Inflammatory macrophage (primary cell): Measurements from ENCODE around the gene TBC1D14.

Source experiments
- DNase-seq, 2 donors: peaks; one replicate each; pipeline ENCODE4 v3.0.0-alpha.2; 2020 to 2022

The TBC1D14 gene

DNA sequence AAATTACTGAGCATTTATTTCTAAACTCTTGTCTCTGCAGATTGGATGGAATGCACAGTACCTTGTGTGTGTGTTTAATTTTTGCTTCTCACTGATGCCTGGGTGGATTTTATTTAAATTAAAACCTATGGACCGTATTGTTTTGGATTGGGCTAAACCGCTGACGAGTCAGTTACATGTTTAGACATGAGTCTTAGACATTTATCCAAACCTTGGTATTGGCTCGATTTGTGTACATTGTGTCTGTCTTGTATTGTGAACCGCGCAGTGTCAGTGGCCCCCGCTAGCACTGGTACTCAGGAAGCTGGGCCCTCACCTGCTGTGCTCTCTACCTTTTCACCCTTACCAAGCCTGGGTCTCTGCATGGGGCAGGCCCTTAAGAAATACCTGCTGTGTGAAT, 92.7 kb downstream of the TBC1D14 start:
- no peak for DNase-seq

DNA sequence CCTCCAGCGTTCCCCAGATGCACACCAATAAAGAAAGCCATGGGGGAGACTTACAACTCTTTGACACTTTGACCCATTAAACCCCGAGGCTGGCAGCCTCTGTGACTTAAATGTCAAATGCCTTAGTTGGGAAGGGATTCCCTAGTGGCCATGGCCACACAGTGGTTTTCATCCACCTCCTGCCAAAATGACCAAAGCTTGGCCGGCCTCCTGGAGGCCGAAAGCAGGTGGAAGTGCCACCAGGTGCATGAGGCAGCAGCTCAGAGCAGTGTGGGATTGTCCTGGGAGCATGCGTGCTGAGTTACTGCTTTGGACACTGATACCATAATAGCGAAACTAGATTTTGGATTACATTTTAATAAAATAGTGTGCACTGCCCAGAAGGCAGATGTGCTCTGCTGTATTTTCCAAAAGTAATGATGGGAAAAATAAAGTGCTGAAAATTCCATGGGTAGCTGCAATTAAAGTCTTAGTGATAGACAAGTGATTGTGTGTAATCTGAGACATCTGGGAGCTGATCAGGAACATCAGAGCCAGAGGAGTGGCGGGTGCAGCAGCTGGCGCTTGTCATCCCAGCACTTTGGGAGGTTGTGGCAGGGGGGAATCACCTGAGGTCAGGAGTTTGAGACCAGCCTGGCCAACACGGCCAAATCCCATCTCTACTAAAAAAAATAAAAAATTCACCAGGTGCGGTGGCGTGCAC, 93.7 kb downstream of the TBC1D14 start:
- no peak for DNase-seq

DNA sequence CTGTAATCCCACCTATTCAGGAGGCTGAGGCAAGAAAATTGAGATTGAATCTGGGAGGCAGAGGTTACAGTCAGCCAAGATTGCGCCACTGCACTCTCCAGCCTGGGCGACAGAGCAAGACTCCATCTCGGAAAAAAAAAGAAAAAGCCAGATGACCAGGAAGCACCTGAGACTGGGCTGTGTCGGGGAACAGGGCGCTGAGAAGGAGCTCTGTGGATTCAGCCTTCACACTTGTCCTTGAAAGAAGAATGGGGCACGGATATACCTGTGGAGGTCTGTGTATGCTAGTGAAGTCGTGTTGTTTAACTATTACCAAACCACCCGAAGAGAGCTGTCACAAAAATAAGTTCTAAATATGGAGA, 94.2 kb downstream of the TBC1D14 start:
- no peak for DNase-seq

DNA sequence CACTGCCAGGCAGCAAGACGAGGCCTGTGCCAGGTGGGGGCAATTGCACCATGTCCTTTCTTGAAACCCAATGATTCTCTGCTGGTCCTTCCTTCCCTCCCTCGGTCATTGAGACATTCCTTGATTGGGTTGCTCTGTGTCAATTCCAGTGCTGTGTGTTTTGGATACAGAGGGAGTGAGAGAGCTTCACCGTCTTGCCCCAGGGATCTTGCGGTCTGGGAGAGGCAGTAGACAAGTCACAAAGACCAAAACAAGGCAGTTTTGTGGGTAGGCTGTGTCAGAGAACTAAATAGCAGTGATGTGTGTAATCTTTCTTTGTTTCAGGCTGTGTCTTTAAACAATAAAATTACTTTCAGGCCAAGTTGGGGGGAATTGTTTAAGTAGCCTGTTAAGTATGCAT, 94.7 kb downstream of the TBC1D14 start:
- DNase-seq: no peak

DNA sequence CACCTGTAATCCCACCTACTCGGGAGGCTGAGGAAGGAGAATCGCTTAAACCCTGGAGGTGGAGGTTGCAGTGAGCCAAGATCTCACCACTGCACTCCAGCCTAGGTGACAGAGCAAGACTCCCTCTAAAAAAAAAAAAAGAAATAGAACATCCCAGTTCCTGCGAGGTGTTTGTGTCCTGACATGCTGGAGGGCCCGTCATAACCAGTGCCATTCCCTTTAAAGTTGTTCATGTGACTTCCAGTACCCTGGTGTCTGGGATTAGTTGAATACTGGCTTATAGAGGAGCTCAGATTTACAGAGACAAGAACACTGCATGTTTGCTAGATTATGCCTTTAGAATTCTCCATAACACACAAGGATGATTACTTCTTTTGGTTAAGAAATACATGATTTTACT, 95.9 kb downstream of the TBC1D14 start:
- DNase-seq: no peak

DNA sequence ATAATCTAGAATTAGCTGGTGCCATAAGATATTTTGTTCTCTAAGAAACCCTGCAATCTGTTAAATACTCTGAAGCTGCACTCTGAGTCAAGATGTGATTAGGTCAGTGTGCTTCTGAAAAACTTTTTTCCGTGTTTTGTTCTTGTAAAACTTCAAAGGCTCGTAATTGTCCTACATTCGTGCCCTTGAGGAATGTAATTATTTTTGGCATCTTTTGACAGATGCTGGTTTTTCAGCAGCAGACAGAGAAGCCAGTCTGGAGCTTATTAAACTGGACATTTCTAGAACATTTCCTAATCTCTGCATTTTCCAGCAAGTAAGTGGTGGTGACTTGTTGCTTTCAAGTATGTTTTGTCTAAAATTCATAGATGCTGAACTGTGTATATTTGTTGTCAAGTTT, 96.8 kb downstream of the TBC1D14 start:
- no peak for DNase-seq

DNA sequence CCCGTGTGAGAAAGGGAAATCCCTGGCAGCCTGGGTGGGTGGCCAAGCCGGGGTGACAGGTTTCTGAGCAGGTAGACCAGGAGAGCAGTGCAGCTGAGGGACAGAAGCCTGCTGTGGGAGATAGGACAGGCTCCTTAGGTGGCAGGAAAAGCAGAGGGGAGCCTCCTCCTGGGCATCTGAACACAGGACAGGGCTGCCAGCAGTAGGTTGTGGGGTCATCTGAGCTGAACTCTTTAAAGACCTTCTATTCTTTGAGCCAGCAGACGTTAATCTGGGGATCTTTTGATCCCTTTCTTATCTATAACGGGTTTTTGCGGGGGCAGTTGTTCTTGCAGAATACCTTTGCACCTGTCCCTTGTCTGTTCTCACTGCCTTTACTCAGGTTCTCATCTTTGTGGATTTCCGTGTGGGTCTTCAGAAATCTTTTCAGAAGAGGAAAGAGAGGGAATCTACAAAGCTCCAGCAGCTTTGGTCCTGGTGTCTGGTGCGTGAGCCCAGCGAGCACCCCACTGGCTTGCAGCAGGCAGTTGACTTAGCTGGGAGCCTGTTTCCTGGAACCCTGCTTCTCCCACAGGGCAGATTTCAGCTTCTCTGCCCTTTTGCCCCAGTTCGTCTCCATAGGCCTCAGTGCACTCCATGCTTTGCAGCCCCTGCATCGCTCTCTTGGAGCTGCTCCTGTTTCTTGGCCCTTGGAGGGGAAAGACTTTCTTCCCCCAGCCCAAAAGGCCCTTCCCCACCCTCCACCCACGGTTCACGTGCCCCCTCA, 97.7 kb downstream of the TBC1D14 start:
- DNase-seq: no peak

DNA sequence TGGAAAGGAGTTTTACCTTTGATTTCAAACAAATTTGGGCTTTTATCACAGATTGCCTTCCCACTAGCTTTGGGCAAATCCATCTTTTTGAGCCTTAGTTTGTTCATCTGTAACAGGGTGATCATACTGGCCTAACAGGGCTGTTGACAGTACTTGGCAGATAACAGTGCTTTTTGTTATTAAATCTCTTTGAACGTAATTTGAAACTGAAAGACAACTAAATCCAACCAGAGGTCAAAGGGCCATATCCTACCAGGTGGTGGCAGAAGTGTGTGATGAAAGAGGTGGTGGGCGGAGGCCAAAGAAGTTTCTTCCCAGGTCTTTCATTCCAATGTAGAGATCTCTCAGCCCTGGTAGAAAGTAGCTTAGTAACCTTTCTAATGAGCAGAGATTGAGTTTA, 98.3 kb downstream of the TBC1D14 start:
- no peak for DNase-seq

DNA sequence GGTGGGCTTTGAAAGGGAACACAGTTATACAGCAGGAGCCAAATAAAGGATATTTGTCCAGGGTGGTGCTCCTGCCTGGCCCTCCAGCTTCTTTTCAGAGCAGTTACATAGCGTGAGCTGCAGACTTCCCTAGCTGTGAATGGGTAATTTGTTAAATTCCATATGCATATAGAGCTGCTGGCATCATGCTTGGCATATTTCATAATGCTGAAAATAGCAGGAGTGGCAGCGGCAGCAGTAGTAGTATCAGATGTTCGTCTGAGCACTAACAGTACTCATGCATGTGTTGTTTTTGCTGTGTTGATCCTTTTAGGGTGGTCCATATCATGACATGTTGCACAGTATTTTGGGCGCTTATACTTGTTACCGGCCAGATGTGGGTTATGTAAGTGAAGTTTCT, 99.9 kb downstream of the TBC1D14 start:
- no peak for DNase-seq

DNA sequence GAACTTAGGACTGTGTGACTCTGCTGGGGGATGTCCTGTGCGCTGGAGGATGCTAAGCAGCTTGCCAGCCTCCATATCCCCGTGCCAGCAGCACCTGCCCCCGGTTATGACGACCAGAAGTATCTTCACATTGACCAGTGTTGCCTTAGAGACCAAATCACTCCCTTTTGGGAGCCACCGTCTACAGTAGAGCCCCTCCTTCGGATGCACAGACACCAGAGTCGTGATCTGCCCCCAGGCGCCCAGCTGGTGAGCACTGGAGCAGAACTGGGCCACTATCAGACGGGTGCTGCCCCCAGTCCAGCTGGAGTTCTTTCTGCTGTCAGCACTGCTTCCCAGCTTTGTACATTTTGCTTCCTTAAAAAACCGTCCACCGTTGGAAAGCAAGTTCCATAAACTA, 103.5 kb downstream of the TBC1D14 start:
- no peak for DNase-seq

DNA sequence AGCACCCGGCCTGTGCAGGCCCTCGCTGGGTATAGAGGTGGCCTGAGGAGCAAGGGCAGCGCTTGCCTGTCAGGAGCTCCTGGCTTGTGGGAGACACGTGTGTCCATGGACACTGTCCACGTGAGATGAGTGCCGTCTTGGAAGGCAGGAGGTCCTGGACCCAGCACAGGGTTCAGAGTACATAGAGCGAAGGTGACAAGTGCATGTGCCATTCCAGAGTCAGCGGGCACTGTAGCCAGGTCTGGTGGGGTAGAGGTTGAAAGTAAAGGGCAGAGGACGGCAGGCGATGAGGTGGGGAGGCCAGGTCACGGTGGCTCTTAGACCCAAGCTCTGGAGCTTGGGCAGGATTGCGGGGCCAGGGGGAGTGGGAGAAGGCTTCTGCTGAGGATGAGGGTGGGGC, 105.2 kb downstream of the TBC1D14 start:
- DNase-seq: no peak

DNA sequence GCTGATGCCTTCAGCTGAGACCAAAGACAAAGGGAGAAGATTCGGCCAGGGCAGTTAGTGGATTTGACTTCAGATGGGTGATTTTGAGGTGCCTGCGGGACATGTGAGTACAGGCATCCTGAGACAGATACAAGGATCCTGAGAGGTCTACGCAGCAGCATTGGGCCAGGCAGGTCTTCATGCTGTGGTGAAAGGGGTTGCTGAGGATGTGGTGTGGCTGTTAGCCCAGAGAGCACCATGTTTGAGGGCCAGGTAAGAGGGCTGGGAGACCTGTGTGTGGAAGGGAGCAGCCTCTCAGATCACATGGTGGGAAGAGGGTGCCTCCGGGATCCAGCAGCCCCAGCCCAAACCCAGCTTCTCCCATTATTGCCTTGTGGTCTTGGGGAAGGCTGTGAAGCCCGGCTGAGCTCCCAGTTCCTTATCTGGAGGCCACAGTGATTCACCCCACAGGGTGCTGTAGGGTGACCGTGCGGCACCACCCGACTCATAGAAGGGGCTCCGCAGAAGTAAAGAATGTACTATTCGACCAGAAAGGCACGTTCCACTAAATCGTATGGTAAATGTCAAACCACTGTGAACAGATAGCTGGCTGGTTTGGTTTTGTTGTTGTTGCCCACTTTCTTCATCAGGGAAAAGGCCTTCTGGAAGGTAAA, 105.9 kb downstream of the TBC1D14 start:
- DNase-seq: no peak

DNA sequence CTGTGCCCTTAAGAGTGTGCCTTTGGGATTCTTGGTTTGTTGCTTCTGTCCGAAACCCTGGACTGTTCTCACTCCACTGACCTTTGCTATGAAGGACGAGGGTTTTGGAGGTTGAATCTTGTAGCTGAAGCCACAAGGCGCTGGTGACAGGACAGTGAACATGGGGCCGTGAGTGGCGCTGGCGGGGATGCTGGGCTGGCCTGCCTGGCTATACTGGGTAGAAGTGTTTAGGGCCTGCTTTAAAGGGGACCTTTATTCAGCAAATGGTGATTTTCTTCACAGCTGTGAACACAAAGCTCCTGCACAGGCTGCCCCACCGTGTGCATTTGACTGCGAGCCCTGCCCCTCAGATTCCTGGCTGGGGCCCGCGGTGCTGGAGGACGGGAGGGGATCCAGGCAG, 106.5 kb downstream of the TBC1D14 start:
- no peak for DNase-seq

DNA sequence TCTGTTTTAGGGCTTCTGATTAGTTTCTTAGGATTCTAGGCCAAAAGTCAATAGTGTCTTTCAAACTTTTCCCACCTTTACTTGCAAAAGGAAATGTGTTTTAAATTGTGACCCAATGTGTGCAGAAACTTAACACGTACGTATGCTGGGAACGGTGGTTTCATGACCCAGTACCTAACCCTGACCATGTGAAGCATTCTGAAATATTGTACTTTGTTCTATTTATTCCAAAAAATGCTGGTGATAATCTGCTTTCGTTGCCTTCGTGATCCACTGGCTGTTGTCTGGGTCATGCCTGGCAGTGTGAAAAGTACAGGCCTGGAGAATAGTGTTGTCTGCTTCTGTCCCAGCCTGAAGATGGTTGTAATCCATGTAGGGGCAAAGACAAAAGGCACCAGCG, 106.9 kb downstream of the TBC1D14 start:
- no peak for DNase-seq

DNA sequence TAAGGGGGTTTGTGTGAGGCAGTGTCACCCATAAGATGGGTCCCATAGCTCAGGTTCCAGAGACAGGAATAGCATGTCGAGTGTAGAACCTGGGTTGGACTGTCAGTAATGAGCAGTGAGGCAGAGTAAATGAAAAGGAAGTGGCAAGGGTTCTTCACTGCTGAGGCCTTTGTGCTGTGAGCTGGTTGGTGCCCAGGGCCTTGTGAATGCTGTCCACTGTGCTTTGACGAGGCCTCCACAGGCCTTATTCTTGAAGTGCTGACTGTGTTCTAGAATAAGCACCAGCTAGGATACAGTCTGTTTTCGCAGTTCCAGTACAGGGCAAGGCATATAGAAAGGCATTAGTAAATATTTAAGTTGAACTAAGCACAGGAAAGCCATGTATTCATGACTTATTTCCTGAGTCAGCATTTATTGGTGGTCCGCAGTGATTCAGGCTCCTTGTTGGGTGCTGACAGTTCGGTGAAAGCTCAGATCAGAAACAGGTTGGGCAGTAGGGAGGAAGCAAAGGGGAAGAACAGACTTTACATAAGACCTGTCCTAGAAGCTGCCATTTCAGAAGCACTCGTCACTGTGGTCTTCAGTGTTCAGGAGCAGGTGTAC, 107.9 kb downstream of the TBC1D14 start:
- no peak for DNase-seq

DNA sequence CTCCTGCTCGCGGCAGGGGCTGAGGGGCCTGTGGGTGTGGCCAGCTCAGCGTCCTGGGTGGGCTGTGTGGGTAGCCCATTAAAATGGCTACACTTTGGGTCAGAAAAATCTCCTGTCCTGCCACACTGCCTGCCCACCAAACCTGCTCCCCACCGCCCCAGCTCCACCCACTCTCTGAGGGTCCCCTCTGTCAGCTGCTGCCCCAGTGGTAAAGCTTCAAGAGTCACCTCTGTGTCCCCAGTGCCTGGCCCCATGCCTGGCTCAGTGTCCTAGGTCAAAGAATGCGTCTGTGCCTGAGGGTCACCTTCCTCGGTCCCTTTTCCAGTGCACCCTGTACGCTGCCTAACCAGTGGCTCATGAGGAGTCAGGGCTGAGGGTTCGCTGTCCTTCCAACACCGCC, 108.7 kb downstream of the TBC1D14 start:
- no peak for DNase-seq

DNA sequence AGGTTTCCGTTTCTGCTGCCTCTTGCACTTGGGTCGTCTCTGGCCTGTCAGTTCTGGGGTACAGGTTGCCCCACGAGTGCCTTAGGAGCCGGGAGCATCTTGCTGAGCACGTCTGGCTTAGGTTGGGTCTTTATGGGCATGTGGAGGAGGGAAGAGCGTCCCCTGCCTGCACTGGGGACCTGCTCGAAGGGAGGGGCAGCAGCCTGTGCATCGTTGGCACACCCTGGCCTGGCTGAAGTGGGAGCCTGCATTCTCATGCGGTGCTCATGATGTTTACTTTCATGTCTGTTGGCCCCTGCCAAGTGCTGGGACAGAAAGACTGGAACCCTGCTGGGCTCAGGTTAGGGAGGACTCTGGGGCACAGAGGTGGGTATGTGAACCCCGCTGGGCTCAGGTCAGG, 109.7 kb downstream of the TBC1D14 start:
- no peak for DNase-seq

DNA sequence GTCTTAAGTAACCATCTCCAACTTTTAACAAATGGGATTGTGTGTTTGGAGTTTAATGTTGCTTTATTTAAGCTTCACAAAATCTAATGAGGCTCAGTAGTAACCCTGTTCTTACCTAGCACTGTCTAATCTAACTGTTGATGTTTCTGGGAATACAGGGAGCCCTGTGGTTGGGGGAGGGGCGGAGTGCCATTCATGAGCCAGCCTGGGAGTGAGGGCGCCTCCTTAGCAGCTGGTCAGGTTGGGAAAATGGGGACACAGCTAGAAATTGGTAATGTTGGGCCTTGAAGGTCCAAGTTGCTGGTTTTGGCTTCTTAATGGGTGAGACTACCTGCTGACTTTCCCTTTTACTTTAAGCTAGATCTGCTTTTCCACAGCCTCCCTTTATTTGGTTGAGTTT, 110.7 kb downstream of the TBC1D14 start:
- DNase-seq: no peak

DNA sequence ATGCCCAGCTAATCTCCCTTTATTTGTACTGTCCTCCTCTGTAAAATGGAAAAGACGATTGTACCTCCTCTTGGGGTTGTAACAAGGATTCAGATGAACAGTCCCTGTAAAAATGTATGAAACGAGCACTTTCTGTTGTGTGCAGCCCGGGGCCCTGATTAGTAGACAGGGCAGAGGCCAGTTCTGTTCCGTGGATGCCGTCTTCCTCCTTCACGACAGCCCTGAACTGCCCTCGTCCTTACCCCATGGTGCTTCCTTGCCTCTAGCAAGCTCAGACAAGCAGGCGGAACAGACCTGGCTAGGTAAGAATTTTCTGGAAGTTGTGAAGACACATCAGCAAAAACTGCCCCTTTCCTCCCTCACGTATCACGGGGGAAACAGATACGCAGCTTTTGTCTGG, 111.2 kb downstream of the TBC1D14 start:
- no peak for DNase-seq

DNA sequence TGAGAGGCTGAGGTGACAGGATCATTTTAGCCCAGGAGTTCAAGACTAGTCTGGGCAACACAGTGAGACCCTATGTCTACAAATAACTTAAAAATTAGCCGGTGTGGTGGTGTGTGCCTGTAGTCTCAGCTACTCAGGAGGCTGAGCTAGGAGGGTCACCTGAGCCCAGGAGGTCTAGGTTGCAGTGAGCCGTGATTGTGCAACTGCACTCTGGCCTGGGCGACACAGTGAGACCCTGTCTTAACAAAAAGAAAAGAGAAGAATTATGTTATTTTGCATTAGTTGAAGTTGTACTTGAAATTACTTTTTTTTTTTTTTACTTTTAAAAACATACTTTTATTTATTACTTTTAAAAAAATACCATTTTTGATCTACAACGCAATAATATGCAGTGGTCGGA, 111.7 kb downstream of the TBC1D14 start:
- no peak for DNase-seq

DNA sequence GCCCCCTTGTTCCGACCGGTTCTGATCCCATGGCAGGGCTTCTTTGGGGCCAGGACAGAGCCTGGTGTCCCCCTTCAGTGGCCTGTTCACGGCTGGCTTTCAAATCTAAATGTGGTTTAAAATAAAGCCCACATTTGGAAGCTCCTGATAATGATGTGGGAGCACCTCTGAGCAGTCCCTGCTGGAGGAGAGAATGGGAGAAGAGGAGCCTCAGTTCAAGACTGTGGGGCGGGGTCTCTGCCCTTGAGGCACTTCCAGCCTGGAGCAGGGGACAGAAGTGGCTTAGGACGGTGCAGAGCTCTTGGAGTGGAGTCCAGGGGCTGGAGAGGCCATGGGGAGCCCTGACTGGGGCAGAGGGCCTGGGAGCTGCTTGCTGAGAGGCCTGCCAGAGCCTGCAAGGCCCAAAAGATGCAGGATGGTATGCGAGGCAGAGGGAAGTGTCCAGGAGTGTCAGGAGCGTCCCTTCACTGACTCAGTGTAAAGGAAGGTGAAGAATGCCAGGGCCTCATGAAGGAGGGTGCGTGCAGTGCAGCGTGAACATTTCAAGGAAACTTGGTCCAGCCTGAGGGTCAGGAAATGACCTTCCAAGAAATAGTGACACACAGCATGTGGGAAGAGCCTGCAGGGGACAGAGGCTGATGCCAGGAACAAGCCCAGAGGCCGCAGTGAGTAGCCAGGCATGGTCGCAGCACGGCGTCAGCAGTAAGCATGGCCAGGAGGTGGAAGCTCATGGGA, 112.5 kb downstream of the TBC1D14 start:
- DNase-seq: no peak

DNA sequence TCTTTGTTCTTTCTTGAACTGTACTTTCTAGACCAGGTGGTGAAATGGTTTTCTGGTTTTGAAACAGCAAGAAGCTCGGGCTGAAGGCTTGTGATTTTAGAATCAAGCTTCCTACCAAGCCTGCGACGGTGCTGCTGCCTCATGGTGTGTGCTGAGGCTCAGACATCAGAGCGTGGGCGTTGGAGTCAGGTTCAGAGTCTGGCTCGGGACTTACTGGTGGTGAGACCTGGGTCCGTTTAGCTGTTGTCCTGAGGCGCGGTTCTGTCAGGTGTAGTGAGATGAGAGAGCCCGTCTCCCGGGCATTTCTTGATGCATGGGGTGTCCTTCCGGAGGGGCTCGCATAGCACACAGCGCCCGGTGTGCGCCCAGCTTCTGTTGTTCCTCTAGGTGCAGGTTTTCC, 113.9 kb downstream of the TBC1D14 start:
- DNase-seq: no peak

DNA sequence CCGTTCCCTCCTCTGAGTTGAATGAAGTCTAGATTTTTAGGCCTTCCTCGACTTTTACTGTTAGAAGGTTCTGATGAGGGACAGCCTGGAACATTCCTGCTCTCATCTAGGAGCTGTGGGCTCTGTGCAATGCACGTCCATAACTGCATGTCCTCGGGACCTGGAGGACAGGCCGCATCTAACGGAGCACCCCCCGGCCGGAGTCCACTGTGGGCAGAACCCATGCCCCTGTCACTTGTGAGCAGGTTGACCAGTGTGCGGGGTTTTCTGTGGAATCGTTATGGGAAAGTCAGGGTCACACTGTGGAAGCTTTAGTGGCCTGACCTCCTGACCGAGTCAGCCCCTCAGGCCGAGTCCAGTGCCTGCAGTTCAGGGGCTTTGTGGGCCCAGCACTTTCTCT, 114.3 kb downstream of the TBC1D14 start:
- no peak for DNase-seq
